Choroid plexus epithelial cell (primary cell): ENCODE results near the gene PDK2.

ENCODE experiments used
- DNase-seq: peaks from one replicate; pipeline ENCODE4 v3.0.0-alpha.2; 2010; ENCODE audit warnings: low read depth
- H3K4me3 ChIP-seq: 2 replicates; pipeline ENCODE4 v1.5.1; 2011; ENCODE audit warnings: low read depth, mild to moderate bottlenecking, control low read depth, low read length, moderate library complexity
- TF ChIP-seq, protein P1 (sequence below): conservative IDR thresholded peaks from 2 replicates; pipeline ENCODE4 v1.5.1; 2011; ENCODE audit warnings: low read depth, mild to moderate bottlenecking, control low read depth, inconsistent platforms, low read length, moderate library complexity

The PDK2 gene

DNA sequence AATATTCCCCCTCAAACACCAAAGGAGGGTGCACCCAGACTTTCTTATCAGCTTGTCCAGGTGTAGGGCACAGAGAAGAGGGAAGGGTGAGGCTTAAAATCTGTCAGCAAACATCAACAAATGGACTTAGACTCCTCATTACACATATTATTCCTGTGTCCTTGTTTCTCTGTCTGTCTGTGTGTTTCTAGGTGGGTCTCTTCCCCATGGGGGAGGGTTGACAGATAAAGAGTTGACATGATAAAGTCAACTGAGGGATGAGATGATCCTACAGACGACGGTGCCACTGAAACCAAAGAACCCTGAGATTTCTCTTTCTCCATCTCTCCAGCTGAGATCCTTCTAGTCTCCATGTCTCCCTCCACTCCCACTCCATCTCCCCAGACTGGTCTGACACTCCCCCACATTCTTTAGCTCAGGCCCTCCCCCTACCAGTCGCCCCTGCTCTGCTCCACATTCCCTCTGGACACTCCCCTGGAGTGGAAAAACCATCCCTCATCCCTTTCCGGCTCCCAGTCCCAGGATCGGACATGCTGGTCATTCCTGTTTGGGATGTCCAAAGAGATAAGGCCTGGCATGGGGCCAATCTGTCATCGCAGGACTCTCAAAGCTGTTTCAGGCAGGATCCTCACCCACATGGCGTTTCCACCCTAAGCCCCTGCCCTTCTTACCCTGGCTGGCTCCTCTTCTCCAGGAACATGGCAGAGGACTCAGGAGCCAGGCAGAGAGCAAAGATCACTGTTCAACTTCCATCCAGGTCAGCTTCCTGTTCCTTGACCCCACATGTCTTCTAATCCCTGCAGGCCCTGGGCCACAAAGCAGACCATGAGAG, 42.1 kb upstream of the PDK2 start:
- TF ChIP-seq, protein P1, sequence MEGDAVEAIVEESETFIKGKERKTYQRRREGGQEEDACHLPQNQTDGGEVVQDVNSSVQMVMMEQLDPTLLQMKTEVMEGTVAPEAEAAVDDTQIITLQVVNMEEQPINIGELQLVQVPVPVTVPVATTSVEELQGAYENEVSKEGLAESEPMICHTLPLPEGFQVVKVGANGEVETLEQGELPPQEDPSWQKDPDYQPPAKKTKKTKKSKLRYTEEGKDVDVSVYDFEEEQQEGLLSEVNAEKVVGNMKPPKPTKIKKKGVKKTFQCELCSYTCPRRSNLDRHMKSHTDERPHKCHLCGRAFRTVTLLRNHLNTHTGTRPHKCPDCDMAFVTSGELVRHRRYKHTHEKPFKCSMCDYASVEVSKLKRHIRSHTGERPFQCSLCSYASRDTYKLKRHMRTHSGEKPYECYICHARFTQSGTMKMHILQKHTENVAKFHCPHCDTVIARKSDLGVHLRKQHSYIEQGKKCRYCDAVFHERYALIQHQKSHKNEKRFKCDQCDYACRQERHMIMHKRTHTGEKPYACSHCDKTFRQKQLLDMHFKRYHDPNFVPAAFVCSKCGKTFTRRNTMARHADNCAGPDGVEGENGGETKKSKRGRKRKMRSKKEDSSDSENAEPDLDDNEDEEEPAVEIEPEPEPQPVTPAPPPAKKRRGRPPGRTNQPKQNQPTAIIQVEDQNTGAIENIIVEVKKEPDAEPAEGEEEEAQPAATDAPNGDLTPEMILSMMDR, result no peak
- no peak for DNase-seq
- no peak overlapping the region for H3K4me3 ChIP-seq

GRCh38 chr17:50053654-50053960, 41.5 kb upstream of the PDK2 start:
- peak; percentile 48 for DNase-seq
- TF ChIP-seq, protein P1, result no peak
- H3K4me3 ChIP-seq, result no peak overlapping the region

DNA sequence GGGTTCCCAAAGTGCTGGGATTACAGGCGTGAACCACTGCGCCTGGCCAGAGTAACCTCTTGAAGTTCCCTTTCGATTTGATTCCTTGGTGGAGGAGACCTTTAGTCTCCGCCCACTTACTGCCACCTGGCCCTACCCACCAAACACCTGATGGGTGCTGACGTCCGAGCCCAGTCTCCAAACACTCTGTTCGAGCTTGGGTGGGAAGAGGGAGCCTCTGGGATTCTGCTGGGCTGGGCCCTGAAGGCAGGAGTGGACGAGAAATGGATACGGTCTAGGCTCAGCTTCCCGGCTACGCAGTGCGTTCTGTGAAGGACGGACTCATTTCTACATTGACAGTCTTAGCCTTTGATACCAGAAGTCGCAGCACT, 40.1 kb upstream of the PDK2 start:
- DNase-seq, result no peak
- H3K4me3 ChIP-seq, result peak overlapping the region; percentile 78
- TF ChIP-seq, protein P1, result no peak

- H3K4me3 ChIP-seq, result peak within 1 kb of the TSS; percentile 78
- TF ChIP-seq, protein P1, result no peak
- peak; percentile 83 for DNase-seq
These were observed 39.5 kb upstream of the PDK2 start, which contains the start of gene ITGA3 for GRCh38 chr17:50055426-50056216. Gene ITGA3, plus strand, starts transcription at chr17:50056110. Its CDS starts 330 bp downstream, at chr17:50056440.

DNA sequence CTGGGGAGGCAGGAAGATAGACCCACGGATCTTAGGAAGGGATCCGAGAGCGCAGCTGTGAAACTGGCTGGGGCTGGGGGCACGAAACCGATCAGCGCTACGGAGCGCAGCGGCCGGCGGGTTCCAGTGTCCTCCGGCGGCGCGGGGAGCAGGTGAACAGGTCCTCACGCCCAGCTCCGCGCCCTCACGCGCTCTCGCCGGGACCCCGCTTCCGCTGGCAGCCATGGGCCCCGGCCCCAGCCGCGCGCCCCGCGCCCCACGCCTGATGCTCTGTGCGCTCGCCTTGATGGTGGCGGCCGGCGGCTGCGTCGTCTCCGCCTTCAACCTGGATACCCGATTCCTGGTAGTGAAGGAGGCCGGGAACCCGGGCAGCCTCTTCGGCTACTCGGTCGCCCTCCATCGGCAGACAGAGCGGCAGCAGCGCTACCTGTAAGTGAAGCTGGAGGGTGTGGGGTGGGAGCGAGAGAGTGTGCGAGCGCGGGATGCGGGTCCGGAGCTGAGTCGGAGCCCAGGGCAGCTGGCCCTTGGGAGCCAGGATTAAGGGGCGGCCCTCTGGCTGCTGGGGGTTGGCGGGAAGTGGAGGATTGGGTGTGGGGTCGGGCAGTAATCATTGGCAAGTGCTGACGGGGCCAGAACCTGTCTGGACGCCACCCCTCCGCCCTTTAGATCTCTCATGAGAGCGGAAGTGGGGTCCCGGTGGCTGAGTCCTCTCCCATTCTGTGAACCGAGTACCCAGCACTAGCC, 38.8 kb upstream of the PDK2 start:
- DNase-seq, result peak; percentile 78
- TF ChIP-seq, protein P1, result peak; percentile 66
- H3K4me3 ChIP-seq, result peak overlapping the region; percentile 78

DNA sequence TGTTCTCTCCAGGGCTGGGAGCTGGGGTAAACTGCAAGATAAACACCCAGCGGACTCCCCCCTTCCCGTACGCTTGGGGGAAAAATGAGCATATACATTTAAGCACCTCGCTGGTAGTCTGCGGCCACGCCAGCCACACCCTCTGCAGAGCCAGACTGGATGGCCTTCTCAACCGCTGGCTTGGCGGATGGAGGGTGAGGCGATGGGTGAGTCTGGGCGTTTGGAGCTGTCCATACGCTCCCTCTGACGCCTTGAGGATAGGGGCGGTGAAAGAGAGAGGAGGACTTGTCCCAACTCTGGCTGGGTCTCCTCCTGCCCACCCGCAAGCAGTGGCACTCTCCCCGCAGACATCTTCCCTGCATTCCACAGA, 38.2 kb upstream of the PDK2 start:
- H3K4me3 ChIP-seq, result peak overlapping the region; percentile 78
- TF ChIP-seq, protein P1, result no peak
- DNase-seq, result peak; percentile 55
